HEK293T (cell line): ENCODE measurements around the gene CLN5.

Experiments
- CTBP1 ChIP-seq: fragments of 450-650 bp; IDR thresholded peaks from 2 replicates; pipeline ENCODE4 v1.6.1; 2016; ENCODE audit warnings: borderline replicate concordance
- SP1 ChIP-seq: fragments of 450-650 bp; IDR thresholded peaks from 2 replicates; pipeline ENCODE4 v1.6.1; 2017
- SUZ12 ChIP-seq: fragments of 450-650 bp; IDR thresholded peaks from 2 replicates; pipeline ENCODE4 v1.6.1; 2016; ENCODE audit warnings: mild to moderate bottlenecking

GRCh38 chr13:76954538-76954937, 37.3 kb upstream of the CLN5 start:
- TF ChIP-seq SUZ12 (no peak), SP1 (no peak), CTBP1 (no peak)
